Measurements from ENCODE around the gene SDSL. TPM values are rescaled to one million over a fixed set of nuclear protein-coding genes. Genes with fewer than 3 reads are reported as not detected.

Gene SDSL
- total RNA-seq, 1 experiment from 2014 or later = 0.52 TPM

DNA sequence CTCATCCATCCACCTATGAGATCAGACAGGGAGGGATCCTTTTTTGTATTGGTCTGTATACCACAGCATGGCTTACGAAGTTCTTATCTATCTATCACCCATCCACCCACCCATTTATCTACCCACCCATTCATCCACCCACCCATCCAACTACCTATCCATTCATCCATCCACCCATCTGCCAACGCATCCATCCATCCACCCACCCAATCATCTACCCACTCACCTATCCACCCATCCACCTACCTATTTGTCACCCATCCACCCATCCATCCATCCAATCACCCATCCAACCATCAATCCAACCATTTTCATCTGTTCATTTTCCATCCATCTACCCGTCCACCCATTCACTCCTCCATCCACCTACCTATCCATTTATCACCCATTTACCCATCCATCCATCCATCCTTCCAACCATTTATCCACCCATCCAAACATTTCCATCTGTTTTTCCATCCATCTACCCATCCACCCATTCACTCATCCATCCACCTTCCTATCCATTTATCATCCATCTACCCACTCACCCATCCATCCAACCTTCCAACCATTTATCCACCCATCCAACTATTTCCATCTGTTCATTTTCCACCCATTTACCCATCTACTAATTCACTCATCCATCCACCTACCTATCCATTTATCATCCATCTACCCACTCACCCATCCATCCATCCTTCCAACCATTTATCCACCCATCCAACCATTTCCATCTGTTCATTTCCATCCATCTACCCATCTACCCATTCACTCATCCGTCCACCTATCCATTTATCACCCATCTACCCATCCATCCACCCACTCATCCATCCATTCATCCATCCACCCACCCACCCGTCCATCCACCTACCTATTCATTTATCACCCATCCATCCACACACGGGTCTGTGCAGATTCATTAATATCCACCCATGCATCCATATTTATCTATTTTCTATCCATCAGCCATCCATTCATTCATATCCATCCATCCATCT lies 31.8 kb upstream of the SDSL start (continued):
- TF ChIP-seq, protein P1, sequence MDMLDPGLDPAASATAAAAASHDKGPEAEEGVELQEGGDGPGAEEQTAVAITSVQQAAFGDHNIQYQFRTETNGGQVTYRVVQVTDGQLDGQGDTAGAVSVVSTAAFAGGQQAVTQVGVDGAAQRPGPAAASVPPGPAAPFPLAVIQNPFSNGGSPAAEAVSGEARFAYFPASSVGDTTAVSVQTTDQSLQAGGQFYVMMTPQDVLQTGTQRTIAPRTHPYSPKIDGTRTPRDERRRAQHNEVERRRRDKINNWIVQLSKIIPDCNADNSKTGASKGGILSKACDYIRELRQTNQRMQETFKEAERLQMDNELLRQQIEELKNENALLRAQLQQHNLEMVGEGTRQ (CRISPR knock-in tag; IDR thresholded peaks at IDR 0.05) = no peak
- TF ChIP-seq CREB1 (CRISPR knock-in tag; IDR thresholded peaks at IDR 0.05) (no peak), RORB (CRISPR knock-in tag; IDR thresholded peaks at IDR 0.05) (no peak), ZBTB43 (CRISPR knock-in tag; IDR thresholded peaks at IDR 0.05) (no peak), FOXP1 (CRISPR knock-in tag; IDR thresholded peaks at IDR 0.05; ENCODE audit: borderline replicate concordance) (no peak), E2F5 (CRISPR knock-in tag; IDR thresholded peaks at IDR 0.05) (no peak), CTCF (IDR thresholded peaks at IDR 0.05) (no peak), ZNF138 (CRISPR knock-in tag; conservative IDR thresholded peaks at IDR 0.05) (no peak), ZNF423 (CRISPR knock-in tag; IDR thresholded peaks at IDR 0.05) (no peak), TP53 (CRISPR knock-in tag; IDR thresholded peaks at IDR 0.05) (no peak)
- TF ChIP-seq, protein P2, sequence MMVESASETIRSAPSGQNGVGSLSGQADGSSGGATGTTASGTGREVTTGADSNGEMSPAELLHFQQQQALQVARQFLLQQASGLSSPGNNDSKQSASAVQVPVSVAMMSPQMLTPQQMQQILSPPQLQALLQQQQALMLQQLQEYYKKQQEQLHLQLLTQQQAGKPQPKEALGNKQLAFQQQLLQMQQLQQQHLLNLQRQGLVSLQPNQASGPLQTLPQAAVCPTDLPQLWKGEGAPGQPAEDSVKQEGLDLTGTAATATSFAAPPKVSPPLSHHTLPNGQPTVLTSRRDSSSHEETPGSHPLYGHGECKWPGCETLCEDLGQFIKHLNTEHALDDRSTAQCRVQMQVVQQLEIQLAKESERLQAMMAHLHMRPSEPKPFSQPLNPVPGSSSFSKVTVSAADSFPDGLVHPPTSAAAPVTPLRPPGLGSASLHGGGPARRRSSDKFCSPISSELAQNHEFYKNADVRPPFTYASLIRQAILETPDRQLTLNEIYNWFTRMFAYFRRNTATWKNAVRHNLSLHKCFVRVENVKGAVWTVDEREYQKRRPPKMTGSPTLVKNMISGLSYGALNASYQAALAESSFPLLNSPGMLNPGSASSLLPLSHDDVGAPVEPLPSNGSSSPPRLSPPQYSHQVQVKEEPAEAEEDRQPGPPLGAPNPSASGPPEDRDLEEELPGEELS (CRISPR knock-in tag; IDR thresholded peaks at IDR 0.05) = no peak
- TF ChIP-seq, protein P3, sequence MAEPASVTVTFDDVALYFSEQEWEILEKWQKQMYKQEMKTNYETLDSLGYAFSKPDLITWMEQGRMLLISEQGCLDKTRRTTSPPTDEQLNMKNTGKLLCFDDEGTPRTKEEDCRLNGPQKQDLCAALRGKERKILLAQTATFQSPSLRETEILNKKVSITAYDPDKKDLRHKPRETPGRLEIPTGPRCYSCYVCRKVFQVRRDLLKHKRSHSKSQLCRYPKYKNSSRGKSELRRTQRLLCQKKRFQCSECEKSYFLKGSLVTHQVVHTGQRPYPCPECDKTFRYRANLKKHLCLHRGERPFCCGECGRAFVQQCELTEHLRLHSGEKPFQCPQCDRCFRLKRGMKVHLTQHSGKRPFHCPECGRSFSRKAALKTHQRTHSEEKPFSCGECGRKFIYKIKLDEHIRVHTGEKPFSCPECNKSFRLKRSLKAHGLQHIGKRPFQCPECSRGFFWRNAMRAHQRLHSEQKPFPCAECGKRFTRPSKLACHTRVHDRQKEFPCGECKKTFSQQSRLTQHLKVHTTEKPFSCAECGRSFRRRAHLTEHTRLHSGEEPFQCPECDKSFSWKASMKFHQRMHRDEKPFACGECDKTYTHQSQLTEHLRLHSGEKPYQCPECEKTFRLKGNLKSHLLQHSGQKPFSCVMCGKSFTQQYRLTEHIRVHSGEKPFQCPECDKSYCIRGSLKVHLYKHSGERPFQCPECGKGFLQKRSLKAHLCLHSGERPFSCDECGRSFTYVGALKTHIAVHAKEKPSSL (CRISPR knock-in tag; conservative IDR thresholded peaks at IDR 0.05) = no peak

DNA sequence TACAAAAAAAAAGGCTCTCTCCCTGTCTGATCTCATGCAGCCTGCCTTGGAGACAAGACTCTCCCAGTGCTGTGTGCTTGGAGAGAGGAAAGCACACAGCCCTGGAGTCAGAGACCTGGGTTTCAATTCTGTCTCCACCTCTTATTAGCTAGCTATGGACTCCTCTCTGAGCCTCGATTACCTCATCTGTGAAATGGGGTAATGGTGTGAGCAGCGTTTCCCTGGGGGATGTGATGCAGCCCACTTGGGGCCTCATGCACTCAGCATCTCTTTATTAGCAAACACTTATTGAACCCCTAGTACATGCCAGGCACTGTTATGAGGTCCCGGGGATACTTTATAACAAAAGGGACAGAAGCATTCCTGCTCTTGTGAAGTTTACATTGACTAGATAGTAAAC lies 31.0 kb upstream of the SDSL start:
- H3K9me3 Mint-ChIP-seq = no peaks in the 10 kb centered on the region
- peaks cover 3% of the 10 kb centered on the region; the same call in 1 of the 2 replicates for H3K4me1 Mint-ChIP-seq
- H3K27ac Mint-ChIP-seq = no peak overlapping the region
- CTCF ChIA-PET = no interaction called here
- POLR2A ChIA-PET = no interaction called here
- peaks cover 3% of the 10 kb centered on the region; the same call in 1 of the 2 replicates for H3K27me3 Mint-ChIP-seq (ENCODE audit: low read depth)
- H3K4me3 Mint-ChIP-seq = no peak overlapping the region
- ATAC-seq (no peak), DNase-seq (ENCODE audit: low spot score) (no peak)
- H3K36me3 Mint-ChIP-seq = no peaks in the 10 kb centered on the region; the same call in 1 of the 2 replicates
- TF ChIP-seq, protein P2 (CRISPR knock-in tag; IDR thresholded peaks at IDR 0.05) = no peak
- TF ChIP-seq ZNF396 (CRISPR knock-in tag; IDR thresholded peaks at IDR 0.05; ENCODE audit: borderline replicate concordance) (no peak), ZNF219 (CRISPR knock-in tag; IDR thresholded peaks at IDR 0.05; ENCODE audit: borderline replicate concordance) (no peak), CTCF (IDR thresholded peaks at IDR 0.05) (no peak), SOX15 (CRISPR knock-in tag; IDR thresholded peaks at IDR 0.05) (no peak), KAT7 (CRISPR knock-in tag; IDR thresholded peaks at IDR 0.05; ENCODE audit: borderline replicate concordance) (no peak), FOXP1 (CRISPR knock-in tag; IDR thresholded peaks at IDR 0.05; ENCODE audit: borderline replicate concordance) (no peak), MXD4 (CRISPR knock-in tag; IDR thresholded peaks at IDR 0.05; ENCODE audit: borderline replicate concordance) (no peak), ZNF121 (CRISPR knock-in tag; IDR thresholded peaks at IDR 0.05) (no peak)
- TF ChIP-seq, protein P4, sequence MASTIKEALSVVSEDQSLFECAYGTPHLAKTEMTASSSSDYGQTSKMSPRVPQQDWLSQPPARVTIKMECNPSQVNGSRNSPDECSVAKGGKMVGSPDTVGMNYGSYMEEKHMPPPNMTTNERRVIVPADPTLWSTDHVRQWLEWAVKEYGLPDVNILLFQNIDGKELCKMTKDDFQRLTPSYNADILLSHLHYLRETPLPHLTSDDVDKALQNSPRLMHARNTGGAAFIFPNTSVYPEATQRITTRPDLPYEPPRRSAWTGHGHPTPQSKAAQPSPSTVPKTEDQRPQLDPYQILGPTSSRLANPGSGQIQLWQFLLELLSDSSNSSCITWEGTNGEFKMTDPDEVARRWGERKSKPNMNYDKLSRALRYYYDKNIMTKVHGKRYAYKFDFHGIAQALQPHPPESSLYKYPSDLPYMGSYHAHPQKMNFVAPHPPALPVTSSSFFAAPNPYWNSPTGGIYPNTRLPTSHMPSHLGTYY (CRISPR knock-in tag; IDR thresholded peaks at IDR 0.05) = no peak
